Astrocyte (in vitro differentiated cells and primary cell): ENCODE results near the gene PDE7B. TPM values are rescaled to one million over a fixed set of nuclear protein-coding genes. Genes with fewer than 3 reads are reported as not detected.

Experiments
- DNase-seq: peaks from one replicate; pipeline ENCODE4 v3.0.0-alpha.2; 2010; ENCODE audit warnings: low read depth
- FAIRE-seq: peaks from 2 replicates; lab custom pipeline; 2011; peaks lifted over from hg19 to GRCh38; lab: Jason Lieb, UNC
- H2AFZ ChIP-seq: 2 replicates; pipeline ENCODE4 v1.6.0; 2012; ENCODE audit warnings: low read depth, low read length, inconsistent platforms
- H3K27ac ChIP-seq: 2 replicates; pipeline ENCODE4 v1.5.1; 2011; ENCODE audit warnings: low read depth, low read length, inconsistent platforms
- H3K27me3 ChIP-seq: 2 replicates; pipeline ENCODE4 v1.6.0; 2011; ENCODE audit warnings: low read length, inconsistent platforms; ENCODE audit not compliant: insufficient read depth
- H3K36me3 ChIP-seq: 2 replicates; pipeline ENCODE4 v1.5.1; 2011; ENCODE audit warnings: low read length, inconsistent platforms; ENCODE audit not compliant: insufficient read depth
- H3K4me1 ChIP-seq: 2 replicates; pipeline ENCODE4 v1.5.1; 2011; ENCODE audit warnings: low read length, inconsistent platforms; ENCODE audit not compliant: insufficient read depth
- H3K4me2 ChIP-seq: 2 replicates; pipeline ENCODE4 v1.6.0; 2012; ENCODE audit warnings: low read length, inconsistent platforms
- H3K4me3 ChIP-seq: 2 replicates; pipeline ENCODE4 v1.5.1; 2011; ENCODE audit warnings: low read depth, mild to moderate bottlenecking, low read length, inconsistent platforms; ENCODE audit not compliant: insufficient read depth
- H3K79me2 ChIP-seq: 2 replicates; pipeline ENCODE4 v1.6.0; 2012; ENCODE audit warnings: mild to moderate bottlenecking, low read length, inconsistent platforms; ENCODE audit not compliant: insufficient read depth
- H3K9ac ChIP-seq: 2 replicates; pipeline ENCODE4 v1.6.0; 2012; ENCODE audit warnings: mild to moderate bottlenecking, low read length, inconsistent platforms
- H3K9me3 ChIP-seq: 2 replicates; pipeline ENCODE4 v1.5.1; 2012; ENCODE audit warnings: low read depth, mild to moderate bottlenecking, low read length, inconsistent platforms; ENCODE audit not compliant: insufficient read depth
- H4K20me1 ChIP-seq: 2 replicates; pipeline ENCODE4 v1.6.0; 2012; ENCODE audit warnings: low read length, inconsistent platforms; ENCODE audit not compliant: insufficient read depth
- H3K27ac Mint-ChIP-seq: one replicate; pipeline ENCODE4 v1.8.0; 2021; ENCODE audit warnings: mild to moderate bottlenecking, mixed read lengths; ENCODE audit not compliant: unreplicated experiment
- H3K27me3 Mint-ChIP-seq: one replicate; pipeline ENCODE4 v1.8.0; 2021; ENCODE audit warnings: low read depth, mixed read lengths; ENCODE audit not compliant: unreplicated experiment
- H3K36me3 Mint-ChIP-seq: one replicate; pipeline ENCODE4 v1.8.0; 2021; ENCODE audit warnings: low read depth, mixed read lengths; ENCODE audit not compliant: unreplicated experiment
- H3K4me1 Mint-ChIP-seq: one replicate; pipeline ENCODE4 v1.8.0; 2021; ENCODE audit warnings: low read depth, mixed read lengths; ENCODE audit not compliant: unreplicated experiment
- H3K4me3 Mint-ChIP-seq: one replicate; pipeline ENCODE4 v1.8.0; 2021; ENCODE audit warnings: mild to moderate bottlenecking, moderate library complexity, mixed read lengths; ENCODE audit not compliant: unreplicated experiment
- H3K9me3 Mint-ChIP-seq: one replicate; pipeline ENCODE4 v1.8.0; 2021; ENCODE audit warnings: mild to moderate bottlenecking, mixed read lengths; ENCODE audit not compliant: unreplicated experiment
- EZH2 ChIP-seq: IDR thresholded peaks from 2 replicates; pipeline ENCODE4 v1.6.1; 2012; ENCODE audit warnings: mild to moderate bottlenecking, low read length, inconsistent platforms; ENCODE audit not compliant: insufficient read depth
- total RNA-seq: library from RNA; stranded (reverse); gene quantifications from 2 replicates; pipeline ENCODE4 v1.2.1, GENCODE V29; 2021
- TF ChIP-seq, protein P1 (sequence below): IDR thresholded peaks from 2 replicates; pipeline ENCODE4 v1.5.1; 2011; ENCODE audit warnings: low read depth, mild to moderate bottlenecking, inconsistent platforms, low read length, moderate library complexity; ENCODE audit not compliant: insufficient read depth

The PDE7B gene
- total RNA-seq, 1 donor from 2014 or later: 0.27 TPM

DNA sequence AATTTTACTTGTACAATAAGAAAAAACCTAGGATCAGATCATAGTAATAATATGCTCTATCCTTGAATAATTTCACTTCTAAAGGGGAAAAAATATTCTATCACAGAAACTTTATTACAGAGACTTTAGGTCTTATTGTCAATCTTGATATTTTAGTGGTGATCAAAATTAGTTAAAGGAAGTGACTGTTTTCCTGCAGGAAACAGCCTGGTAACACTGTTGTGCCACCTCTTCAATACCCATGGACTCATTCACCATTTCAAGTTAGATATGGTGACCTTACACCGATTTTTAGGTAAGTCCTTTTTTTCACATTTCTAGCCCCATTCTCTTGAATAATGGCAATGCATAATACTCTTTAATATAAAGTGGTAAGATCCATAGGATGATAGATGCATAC is 299.5 kb downstream of the PDE7B start:
- Mint-ChIP-seq H3K36me3 (no peaks in the 10 kb centered on the region), H3K27me3 (no peaks in the 10 kb centered on the region), H3K9me3 (no peaks in the 10 kb centered on the region), H3K27ac (no peak overlapping the region), H3K4me3 (no peak overlapping the region), H3K4me1 (no peaks in the 10 kb centered on the region)
- Histone ChIP-seq H3K9me3 (no peaks in the 10 kb centered on the region), H3K9ac (no peak overlapping the region), H3K36me3 (no peaks in the 10 kb centered on the region), H3K27ac (no peak overlapping the region), H2AFZ (no peak overlapping the region), H3K4me2 (no peak overlapping the region), H3K4me1 (no peaks in the 10 kb centered on the region), H4K20me1 (no peaks in the 10 kb centered on the region), H3K4me3 (no peak overlapping the region), H3K79me2 (no peaks in the 10 kb centered on the region), H3K27me3 (no peaks in the 10 kb centered on the region)
- no peak for DNase-seq
- FAIRE-seq: no peak
- TF ChIP-seq, protein P1, sequence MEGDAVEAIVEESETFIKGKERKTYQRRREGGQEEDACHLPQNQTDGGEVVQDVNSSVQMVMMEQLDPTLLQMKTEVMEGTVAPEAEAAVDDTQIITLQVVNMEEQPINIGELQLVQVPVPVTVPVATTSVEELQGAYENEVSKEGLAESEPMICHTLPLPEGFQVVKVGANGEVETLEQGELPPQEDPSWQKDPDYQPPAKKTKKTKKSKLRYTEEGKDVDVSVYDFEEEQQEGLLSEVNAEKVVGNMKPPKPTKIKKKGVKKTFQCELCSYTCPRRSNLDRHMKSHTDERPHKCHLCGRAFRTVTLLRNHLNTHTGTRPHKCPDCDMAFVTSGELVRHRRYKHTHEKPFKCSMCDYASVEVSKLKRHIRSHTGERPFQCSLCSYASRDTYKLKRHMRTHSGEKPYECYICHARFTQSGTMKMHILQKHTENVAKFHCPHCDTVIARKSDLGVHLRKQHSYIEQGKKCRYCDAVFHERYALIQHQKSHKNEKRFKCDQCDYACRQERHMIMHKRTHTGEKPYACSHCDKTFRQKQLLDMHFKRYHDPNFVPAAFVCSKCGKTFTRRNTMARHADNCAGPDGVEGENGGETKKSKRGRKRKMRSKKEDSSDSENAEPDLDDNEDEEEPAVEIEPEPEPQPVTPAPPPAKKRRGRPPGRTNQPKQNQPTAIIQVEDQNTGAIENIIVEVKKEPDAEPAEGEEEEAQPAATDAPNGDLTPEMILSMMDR: no peak
- TF ChIP-seq EZH2: no peak

DNA sequence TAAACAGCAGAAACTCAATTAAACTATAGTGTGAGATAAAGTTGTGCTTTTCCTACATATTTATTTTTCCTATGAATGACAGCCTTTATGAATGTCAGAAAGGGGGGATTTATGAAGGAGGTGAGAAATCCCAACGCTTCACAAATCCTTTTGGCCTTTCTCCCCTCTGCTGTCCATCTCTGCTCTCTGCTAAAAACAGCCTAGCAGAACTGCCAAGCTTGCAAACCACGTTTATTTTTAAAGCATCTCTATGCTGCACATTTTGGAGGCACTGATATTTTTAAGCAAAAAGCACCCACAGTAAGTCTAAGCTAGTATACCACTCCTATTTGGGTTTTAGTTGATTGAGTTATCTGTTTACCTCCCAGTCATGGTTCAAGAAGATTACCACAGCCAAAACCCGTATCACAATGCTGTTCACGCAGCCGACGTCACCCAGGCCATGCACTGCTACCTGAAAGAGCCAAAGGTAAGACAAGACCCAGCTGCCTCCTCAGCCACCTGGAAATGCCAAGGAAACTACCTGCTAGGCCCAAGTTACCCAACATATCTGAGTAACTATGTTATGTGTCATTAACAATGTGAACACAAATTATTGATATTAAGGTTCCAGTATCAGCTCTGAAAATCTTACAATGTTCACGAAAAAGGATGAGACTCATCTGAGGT is 302.3 kb downstream of the PDE7B start:
- Histone ChIP-seq H3K9ac (no peak overlapping the region), H3K27ac (no peak overlapping the region), H4K20me1 (no peaks in the 10 kb centered on the region), H3K27me3 (no peaks in the 10 kb centered on the region), H3K4me3 (no peak overlapping the region), H3K79me2 (no peaks in the 10 kb centered on the region), H3K4me1 (no peaks in the 10 kb centered on the region), H3K36me3 (no peaks in the 10 kb centered on the region), H2AFZ (no peak overlapping the region), H3K9me3 (no peaks in the 10 kb centered on the region), H3K4me2 (no peak overlapping the region)
- H3K27ac Mint-ChIP-seq: no peak overlapping the region
- no peak overlapping the region for H3K4me3 Mint-ChIP-seq
- FAIRE-seq: no peak
- TF ChIP-seq, protein P1: no peak
- no peak for TF ChIP-seq EZH2
- H3K27me3 Mint-ChIP-seq: no peaks in the 10 kb centered on the region
- no peaks in the 10 kb centered on the region for H3K36me3 Mint-ChIP-seq
- H3K9me3 Mint-ChIP-seq: no peaks in the 10 kb centered on the region
- no peak for DNase-seq
- H3K4me1 Mint-ChIP-seq: no peaks in the 10 kb centered on the region

DNA sequence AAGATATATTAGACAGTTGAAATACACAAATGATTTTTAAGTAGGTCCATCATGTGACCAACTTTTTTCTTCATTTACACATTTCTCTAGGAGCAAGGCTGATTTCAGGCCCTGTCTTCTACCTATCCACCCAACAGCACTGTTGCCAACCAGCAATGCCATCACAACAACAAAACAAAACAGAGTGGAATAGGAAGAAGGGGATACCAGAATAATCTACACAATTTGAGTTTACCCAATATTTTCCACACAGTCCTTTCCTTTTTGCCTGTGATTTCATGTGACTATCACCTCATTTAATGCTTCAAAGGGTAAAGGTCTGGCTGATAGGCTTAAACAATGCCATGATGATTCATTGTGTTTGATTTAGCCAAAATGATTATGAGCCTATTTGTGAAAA is 303.7 kb downstream of the PDE7B start:
- Mint-ChIP-seq H3K27ac (no peak overlapping the region), H3K36me3 (no peaks in the 10 kb centered on the region), H3K9me3 (no peaks in the 10 kb centered on the region), H3K27me3 (no peaks in the 10 kb centered on the region), H3K4me3 (no peak overlapping the region), H3K4me1 (no peaks in the 10 kb centered on the region)
- Histone ChIP-seq H4K20me1 (no peaks in the 10 kb centered on the region), H3K27me3 (no peaks in the 10 kb centered on the region), H3K36me3 (no peaks in the 10 kb centered on the region), H3K4me1 (no peaks in the 10 kb centered on the region), H3K4me2 (no peak overlapping the region), H3K4me3 (no peak overlapping the region), H2AFZ (no peak overlapping the region), H3K9ac (no peak overlapping the region), H3K79me2 (no peaks in the 10 kb centered on the region), H3K9me3 (no peaks in the 10 kb centered on the region), H3K27ac (no peak overlapping the region)
- DNase-seq (no peak), FAIRE-seq (no peak)
- no peak for TF ChIP-seq EZH2
- TF ChIP-seq, protein P1: no peak
